Ishikawa (cell line): Measurements from ENCODE around the gene HECTD4.

Experiments
- CEBPB ChIP-seq: IDR thresholded peaks from 2 replicates; pipeline ENCODE4 v1.6.1; 2012
- CREB1 ChIP-seq: IDR thresholded peaks from 2 replicates; pipeline ENCODE4 v1.6.1; 2012; ENCODE audit warnings: low read depth
- EGR1 ChIP-seq: IDR thresholded peaks from 2 replicates; pipeline ENCODE4 v1.6.1; 2012
- EP300 ChIP-seq: IDR thresholded peaks from 2 replicates; pipeline ENCODE4 v1.6.1; 2012; ENCODE audit warnings: borderline replicate concordance
- FOXM1 ChIP-seq: IDR thresholded peaks from 2 replicates; pipeline ENCODE4 v1.6.1; 2012; ENCODE audit warnings: low read depth, borderline replicate concordance
- MAX ChIP-seq: IDR thresholded peaks from 2 replicates; pipeline ENCODE4 v1.6.1; 2012
- NFIC ChIP-seq: IDR thresholded peaks from 2 replicates; pipeline ENCODE4 v1.6.1; 2012
- RAD21 ChIP-seq: IDR thresholded peaks from 2 replicates; pipeline ENCODE4 v1.6.1; 2012; ENCODE audit warnings: low read depth
- REST ChIP-seq: IDR thresholded peaks from 2 replicates; pipeline ENCODE4 v1.6.1; 2012; ENCODE audit warnings: low read depth, mild to moderate bottlenecking
- TAF1 ChIP-seq: IDR thresholded peaks from 2 replicates; pipeline ENCODE4 v1.6.1; 2012; ENCODE audit warnings: low read depth, mild to moderate bottlenecking
- TCF12 ChIP-seq: IDR thresholded peaks from 2 replicates; pipeline ENCODE4 v1.6.1; 2012; ENCODE audit warnings: low read depth
- TEAD4 ChIP-seq: IDR thresholded peaks from 2 replicates; pipeline ENCODE4 v1.6.1; 2012
- USF1 ChIP-seq: IDR thresholded peaks from 2 replicates; pipeline ENCODE4 v1.6.1; 2012
- YY1 ChIP-seq: IDR thresholded peaks from 2 replicates; pipeline ENCODE4 v1.6.1; 2012; ENCODE audit warnings: low read depth
- ZBTB7A ChIP-seq: IDR thresholded peaks from 2 replicates; pipeline ENCODE4 v1.6.1; 2012; ENCODE audit warnings: low read depth

Gene HECTD4

GRCh38 chr12:112357214-112357613, 25.0 kb downstream of the HECTD4 start:
- TF ChIP-seq MAX (no peak), TEAD4 (no peak), NFIC (no peak), REST (no peak), EP300 (no peak), YY1 (no peak), USF1 (no peak), TAF1 (no peak), CEBPB (no peak), CREB1 (no peak), RAD21 (no peak), TCF12 (no peak)

GRCh38 chr12:112354399-112354798, 27.8 kb downstream of the HECTD4 start:
- TF ChIP-seq NFIC (no peak), USF1 (no peak), CEBPB (no peak), REST (no peak), EP300 (no peak), TAF1 (no peak), YY1 (no peak), EGR1 (no peak), MAX (no peak), RAD21 (no peak), ZBTB7A (no peak), TEAD4 (no peak), TCF12 (no peak), CREB1 (no peak), FOXM1 (no peak)

GRCh38 chr12:112353393-112353792, 28.8 kb downstream of the HECTD4 start:
- TF ChIP-seq CREB1 (no peak), USF1 (no peak), RAD21 (no peak), ZBTB7A (no peak), TEAD4 (no peak), TCF12 (no peak), FOXM1 (no peak), MAX (no peak), CEBPB (no peak), NFIC (no peak), TAF1 (no peak), YY1 (no peak), REST (no peak), EGR1 (no peak), EP300 (no peak)

- TF ChIP-seq REST (no peak), MAX (no peak), CEBPB (no peak), EP300 (no peak), RAD21 (no peak), TCF12 (no peak), TAF1 (no peak), ZBTB7A (no peak), YY1 (no peak), USF1 (no peak), NFIC (no peak), CREB1 (no peak), EGR1 (no peak), TEAD4 (no peak), FOXM1 (no peak)
These were observed 29.3 kb downstream of the HECTD4 start for GRCh38 chr12:112352921-112353320.
